GM21619 (cell line): ENCODE results near the gene MAU2.
A peak's percentile ranks its signal among the peaks of the same experiment; 100 is the strongest.
"Not testable (repeated sequence)": the region's sequence is repeated elsewhere in the genome, so short reads cannot be mapped to it uniquely, and the experiment has no call there.

Source experiments
- ATAC-seq: cut with Tn5 transposase; IDR thresholded peaks from one replicate; pipeline ENCODE4 v1.9.1; 2021; ENCODE audit not compliant: unreplicated experiment

MAU2 gene

DNA sequence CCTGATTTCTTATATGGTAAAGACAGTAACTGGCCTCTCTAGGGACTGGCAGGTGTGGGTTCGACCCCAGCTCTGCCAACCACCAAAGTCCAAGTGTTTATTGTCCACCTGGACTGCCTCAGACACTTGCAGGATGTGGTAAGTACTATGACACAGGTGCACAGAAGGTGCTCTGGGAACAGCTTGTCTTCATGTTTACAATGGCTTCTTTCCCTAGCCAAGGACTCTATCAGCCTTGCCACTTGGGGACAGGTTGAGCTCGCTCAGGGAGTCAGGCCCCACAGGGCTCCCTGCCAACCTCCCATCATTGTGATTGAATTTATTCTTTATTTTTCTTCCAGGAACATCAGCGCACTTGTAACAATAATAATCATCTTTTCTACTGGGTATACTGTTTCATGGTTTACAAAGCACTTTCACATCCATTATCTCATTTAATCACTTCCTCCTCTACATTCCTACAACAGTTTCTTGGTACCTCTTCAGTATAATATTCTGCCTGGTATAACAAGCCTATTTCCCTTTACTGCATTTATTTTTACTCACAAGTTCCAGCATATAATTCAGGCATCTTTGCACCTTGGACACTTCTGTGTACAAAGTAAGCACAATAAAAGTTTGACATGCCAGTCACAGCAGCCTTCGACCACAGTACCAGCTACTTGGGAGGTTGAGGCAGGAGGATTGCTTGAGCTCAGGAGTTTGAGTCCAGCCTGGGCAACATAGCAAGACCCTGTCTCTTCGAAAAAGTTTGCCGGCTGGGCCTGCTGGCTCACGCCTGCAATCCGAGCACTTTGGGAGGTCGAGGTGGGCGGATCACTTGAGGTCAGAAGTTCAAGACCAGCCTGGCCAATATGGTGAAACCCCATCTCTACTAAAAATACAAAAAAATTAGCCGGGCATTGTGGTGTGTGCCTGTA lies 60.6 kb downstream of the MAU2 start:
- no peak for ATAC-seq

DNA sequence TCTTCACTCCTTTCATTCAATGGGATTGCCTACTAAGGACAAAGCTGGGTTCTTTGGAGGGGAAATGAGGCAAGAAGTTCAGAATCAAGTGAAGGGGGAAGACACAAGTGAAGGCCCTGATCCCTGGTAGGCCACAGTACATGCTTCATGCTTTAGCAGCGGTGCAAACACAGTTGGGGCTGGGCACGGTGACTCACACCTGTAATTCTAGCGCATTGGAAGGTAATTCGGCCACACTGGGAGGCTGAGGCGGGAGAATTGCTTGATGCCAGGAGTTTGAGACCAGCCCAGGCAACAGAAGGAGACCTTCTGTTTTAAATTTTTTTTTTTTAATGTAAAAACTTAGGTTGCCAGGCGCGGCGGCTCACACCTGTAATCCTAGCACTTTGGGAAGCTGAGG lies 61.5 kb downstream of the MAU2 start:
- ATAC-seq: no peak

DNA sequence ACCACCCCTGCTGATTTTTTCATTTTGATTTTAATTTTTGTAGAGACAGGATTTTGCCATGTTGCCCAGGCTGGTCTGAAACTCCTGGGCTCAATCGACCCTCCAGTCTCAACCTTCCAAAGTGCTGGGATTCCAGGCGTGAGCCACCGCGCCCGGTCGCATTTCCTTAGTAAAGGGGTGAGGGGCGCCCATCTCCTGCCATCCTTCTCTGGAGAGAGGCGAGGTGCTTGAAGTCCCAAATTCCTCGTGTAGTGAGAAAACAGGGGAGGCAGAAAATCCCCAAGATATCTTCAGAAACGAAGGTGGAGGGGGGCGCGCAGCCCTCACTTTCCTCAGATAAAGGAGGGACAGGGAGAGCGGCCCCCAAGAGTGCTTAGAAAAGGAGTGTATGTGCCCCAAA lies 63.9 kb downstream of the MAU2 start:
- ATAC-seq: no peak

DNA sequence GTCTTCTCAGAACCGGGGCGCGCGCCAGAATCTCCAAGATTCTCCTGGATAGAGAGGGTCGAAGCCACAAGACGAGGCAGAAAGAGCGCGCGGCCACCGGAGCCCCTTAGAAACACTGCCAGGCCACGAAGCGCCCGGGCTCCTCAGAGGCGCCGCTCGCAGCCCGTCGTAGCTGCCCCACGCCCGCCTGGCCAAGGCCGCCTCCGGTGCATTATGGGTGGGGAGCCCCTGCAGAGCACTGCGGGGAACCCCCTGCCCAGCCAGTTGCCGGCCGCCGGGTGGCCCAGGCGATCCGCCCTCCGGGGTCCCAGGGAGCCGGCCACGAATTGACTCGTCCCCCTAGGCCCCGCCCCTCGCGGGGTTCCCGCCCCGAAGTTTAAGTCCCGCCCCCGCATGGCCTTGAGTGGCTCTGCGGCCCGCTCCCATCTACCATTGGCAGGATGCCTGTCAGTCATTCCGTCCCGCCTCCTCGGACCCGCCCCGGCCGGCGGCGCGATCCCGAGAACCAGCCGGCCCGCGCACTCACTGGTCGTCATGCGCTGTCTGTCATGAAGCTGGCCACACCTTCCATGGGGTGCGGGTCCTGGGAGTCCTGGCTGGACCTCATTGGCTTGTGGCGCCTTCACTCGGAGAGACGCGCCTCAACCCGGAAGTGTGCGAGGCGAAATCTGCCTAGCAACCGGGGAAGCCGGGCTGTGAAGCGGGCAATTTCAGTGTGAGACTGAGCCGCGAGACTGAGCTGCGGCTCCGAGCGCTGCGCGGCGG lies 64.7 kb downstream of the MAU2 start:
- ATAC-seq: peak; percentile 92

DNA sequence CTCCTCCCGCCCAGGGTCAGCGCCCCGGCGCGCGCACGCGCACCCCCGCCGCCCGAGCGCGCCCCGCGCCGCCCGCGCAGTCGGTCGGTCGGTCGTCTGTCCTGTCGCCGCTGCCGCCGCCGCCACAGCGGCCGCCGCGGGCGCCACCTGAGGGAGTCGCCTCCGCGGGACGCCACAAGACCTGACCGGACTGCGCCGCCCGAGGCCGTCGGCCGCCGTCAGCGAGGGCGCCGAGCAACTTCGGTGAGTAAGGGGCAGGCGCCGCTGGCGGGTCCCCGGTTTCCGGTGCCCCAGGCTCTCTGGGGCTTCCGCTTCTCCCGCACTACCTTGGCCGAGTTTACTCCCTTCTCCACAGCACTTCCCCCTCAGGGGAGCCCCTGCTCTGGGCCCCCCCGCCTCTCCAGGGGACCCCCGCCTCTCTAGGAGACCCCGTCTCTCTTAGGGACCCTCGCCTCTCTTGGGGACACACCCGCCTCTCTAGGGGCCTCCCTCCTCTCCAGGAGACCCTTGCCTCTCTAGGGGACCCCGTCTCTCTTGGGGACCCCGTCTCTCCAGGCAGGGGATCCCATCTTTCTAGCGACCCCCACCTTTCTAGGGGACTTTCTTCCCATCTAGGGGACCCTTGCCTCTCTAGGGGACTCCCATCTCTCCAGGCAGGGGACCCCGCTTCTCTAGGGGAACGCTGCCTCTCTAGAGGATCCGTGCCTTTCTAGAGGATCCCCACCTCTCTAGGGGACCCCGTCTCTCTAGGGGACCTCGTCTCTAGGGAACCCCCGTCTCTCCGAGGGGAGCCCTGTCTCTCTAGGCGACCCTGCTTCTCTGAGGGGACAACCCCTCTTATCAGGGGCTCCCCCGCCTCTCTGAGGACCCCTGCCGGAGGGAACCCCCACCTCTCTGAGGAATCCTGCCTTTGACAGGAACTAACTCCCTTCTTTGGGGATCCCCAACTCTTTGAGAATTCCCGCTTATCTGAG lies 65.6 kb downstream of the MAU2 start:
- peak; percentile 5 for ATAC-seq

DNA sequence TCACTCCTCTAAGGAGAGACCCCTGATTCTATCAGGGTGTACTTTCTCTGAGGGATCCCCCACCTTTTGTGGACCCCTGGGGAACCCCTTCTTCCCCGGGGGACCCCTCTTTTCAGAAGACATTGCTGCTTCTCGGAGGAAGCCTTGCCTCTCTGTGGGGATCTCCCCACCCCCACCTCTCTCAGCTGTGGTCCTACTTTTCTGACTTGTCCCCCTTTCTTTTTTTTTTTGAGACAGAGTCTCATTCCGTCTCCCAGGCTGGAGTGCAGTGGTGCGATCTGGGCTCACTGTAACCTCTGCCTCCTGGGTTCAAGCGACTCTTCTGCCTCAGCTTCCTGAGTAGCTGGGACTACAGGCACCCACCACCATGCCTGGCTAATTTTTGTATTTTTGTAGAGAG lies 66.5 kb downstream of the MAU2 start:
- ATAC-seq: no peak

DNA sequence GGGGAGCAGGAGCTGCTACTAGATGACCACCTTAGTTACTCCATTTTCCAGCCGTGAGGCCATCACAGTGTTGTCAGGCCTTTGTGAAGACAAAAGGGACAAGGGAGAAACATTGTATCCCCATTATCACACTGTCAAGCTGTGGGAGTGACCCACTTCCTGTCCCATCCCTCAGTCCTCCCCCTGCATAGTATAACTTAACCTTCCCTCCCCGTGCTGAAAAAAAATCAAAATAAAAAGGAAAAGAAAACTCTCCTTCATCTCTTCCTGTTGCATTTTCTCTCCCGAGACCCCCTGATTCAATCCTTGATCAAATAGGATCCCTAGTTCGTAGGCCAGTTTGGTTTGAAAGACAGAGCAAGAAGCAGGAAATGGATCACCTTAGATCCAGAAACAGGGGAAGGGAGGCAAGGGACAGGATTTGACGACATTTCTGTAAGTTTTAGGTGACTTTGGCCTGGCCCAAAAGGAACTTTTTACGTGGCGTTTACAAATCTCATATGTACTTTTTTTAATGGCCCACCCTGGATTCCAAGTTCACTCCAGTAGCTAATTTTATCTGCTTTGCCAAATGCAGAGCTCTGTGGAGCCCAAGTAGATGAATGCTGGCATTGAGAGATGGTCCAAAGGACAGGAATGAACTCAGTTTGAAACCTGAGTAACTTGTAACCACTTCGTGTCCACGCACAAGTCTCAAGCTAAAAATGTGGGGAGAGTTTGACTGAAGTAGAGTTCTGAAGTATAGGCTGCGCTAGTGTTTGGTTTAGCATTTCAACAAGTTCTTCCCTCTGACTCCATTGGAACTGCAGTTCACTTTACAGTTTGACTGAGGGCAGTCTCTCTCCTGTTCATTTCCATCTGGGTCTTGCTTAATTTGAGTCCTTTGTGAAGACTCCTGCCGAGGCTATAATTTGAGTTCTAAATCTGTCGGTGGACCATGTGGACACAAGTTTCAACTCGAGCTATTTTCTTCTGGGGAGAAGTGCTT lies 68.2 kb downstream of the MAU2 start:
- no peak for ATAC-seq

DNA sequence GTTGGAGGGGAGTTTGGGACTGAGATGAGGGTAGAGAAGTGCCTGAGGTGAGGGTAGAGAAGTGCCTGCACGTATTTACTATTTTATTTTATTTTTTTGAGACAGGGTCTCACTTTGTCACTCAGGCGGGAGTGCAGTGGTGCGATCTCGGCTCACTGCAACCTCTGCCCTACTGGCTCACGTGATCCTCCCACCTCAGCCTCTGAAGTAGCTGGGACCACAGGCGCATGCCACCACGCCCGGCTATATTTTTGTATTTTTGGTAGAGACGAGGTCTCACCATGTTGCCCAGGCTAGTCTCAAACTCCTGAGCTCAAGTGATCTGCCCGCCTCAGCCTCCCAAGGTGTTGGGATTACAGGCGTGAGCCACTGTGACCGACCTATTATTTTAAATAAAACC lies 69.1 kb downstream of the MAU2 start:
- ATAC-seq: not testable (repeated sequence)

- ATAC-seq: not testable (repeated sequence)
These were observed 73.7 kb downstream of the MAU2 start for GRCh38 chr19:19394333-19394732.

- no peak for ATAC-seq
These were observed 79.3 kb downstream of the MAU2 start for GRCh38 chr19:19399733-19400433.

DNA sequence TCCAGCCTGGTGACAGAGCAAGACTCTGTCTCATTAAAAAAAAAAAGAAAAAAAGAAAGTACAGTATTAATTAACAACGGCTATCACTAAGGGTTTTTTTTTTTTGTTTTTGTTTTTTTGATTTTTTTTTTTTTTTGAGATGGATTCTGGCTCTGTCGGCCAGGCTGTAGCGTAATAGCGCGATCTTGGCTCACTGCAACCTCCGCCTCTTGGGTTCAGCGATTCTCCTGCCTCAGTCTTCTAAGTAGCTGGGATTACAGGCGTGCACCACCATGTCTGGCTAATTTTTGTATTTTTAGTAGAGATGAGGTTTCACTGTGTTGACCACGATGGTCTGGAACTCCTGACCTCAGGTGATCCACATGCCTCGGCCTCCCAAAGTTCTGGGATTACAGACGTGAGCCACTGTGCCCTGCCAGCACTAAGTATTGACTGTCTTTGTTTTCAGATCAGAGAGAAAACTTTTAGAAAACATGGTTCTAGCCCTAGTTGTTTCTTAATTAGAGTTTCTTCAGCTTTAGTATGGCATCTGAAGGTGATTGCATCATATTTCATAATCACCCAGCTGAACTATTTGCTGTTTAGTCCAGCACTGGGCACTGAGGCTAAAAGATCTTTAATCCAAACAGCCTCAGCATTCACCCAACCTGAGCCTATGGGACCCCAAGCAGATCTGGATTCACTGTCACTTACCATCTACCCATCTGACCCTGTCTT lies 82.2 kb downstream of the MAU2 start:
- no peak for ATAC-seq

- ATAC-seq: no peak
These were observed 82.8 kb downstream of the MAU2 start for GRCh38 chr19:19403373-19403901.

DNA sequence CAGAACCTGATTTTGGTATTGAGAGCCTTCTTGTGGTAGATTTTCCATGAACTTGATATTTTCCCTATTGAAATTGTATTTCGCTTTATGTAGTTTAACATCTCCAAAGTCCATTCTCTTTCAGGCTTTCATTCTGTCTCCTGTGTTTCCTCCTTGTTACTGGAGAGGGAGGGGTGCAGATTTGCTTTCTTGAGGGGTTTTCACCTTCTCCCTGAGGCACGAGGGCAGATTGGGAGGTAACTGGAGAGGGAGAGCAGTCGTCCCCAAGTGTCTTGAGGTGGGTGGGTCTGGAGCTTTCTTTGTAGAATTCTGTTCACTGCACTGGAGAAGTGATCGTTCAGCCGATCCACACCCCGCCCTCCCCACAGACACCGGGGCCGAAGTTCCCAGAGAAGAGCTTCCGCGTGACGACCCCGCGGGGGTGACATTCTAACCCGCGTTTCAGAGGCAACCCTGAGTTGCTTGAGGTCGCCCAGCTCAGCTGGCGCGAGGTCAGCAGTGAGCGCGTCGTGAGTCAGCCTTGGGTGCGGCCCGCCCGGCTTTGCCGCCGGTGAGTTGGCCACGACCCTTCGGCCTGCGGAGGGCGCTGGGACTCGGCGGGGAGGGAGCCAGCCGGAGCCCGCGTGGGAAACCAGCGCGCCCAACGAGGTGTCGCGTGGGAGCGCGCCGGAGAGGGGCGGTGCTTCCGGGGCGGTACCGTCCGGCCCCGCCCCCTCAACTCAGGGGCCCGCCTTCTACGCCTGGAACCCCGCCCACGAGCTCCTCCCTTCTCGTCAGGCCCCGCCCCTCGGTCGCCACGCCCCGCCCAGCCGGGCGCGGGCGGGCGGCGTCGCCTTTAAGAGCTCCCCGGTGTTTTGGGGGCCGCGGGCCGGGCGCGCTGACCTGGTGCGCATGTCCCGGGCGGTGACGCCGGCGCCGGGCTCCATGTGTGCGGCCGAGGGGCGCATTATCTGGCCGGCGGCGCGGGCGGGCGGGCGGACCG lies 84.5 kb downstream of the MAU2 start, which contains the start of gene GATAD2A:
GATAD2A (plus strand) TSS at position 797 of the 982 bp plus-strand sequence. CDS start 59,671 bp downstream, outside the sequence.
- peak; percentile 60 for ATAC-seq

GRCh38 chr19:19405971-19406877 lies 85.6 kb downstream of the MAU2 start:
- peak; percentile 16 for ATAC-seq

DNA sequence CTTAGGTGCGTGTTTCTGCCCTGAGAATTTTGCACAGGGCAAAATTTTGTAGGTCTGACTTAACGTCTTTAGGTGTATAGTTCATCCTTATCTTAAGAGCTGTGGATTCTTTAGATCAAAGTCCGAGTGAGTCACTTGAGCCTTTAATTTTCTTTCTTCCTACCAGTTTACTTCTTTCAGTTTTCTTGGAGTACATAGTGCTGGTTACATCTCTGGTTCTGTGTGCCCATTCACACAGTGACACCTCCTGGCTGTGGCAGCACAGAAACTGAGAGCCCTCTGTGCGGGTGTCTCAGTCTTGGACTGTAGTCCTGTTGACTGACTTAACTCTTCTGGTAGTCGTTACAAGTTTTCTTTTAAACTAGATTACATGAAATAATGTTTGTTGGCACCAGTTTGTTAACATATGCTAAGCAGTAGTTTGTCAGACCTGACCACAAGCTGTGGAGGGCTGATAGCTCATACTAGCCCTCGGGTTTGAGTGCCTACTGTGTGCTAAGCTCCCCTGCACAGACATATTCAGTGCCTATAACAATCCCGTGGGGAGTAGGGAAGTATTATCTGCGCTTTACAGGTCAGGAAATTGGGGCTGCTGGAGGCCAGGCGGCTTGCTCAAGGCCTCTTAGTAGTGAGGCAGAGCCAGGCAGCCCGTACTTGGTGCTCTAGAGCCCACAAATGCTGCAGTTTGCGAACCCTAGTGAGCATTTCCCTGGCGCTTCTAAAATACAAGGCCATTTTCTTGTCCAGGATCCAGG lies 86.4 kb downstream of the MAU2 start:
- ATAC-seq: no peak
